Measurements from ENCODE around the gene TMTC1. TPM values are rescaled to one million over a fixed set of nuclear protein-coding genes. Genes with fewer than 3 reads are reported as not detected.
"Not testable (repeated sequence)": the region's sequence is repeated elsewhere in the genome, so short reads cannot be mapped to it uniquely, and the experiment has no call there.

TMTC1 gene
- total and polyA plus RNA-seq, 2 donors, result 5.4 to 9.3 TPM

- H3K36me3 ChIP-seq (ENCODE audit: control insufficient read depth in 2 of 2, insufficient read depth in 2 of 2, low read length in 1 of 2), result no peaks in the 10 kb centered on the region
- no peak for DNase-seq (ENCODE audit: low read depth in 6 of 9, low spot score in 9 of 9)
- H3K27ac ChIP-seq (ENCODE audit: low read depth in 1 of 2, low read length in 1 of 2), result no peak overlapping the region
- H3K9me3 ChIP-seq (ENCODE audit: control insufficient read depth in 2 of 2, insufficient read depth in 1 of 2, low read length in 1 of 2), result no peaks in the 10 kb centered on the region
- H3K27me3 ChIP-seq (ENCODE audit: control insufficient read depth in 2 of 2, insufficient read depth in 1 of 2, low read length in 1 of 2), result no peaks in the 10 kb centered on the region
- 62% methylated on average over 3 of the region's 3 CpGs for WGBS
- H3K4me3 ChIP-seq (ENCODE audit: low read length in 2 of 2), result no peak overlapping the region
- H3K4me1 ChIP-seq (ENCODE audit: control insufficient read depth in 2 of 2, insufficient read depth in 2 of 2, low read length in 2 of 2), result no peaks in the 10 kb centered on the region
These were observed 149.7 kb downstream of the TMTC1 start for GRCh38 chr12:29634057-29634456.

- 21% methylated on average over 1 of the region's 1 CpG for WGBS
- H3K4me3 ChIP-seq (ENCODE audit: low read length in 2 of 2); H3K27ac ChIP-seq (ENCODE audit: low read depth in 1 of 2, low read length in 1 of 2); DNase-seq (ENCODE audit: low read depth in 6 of 9, low spot score in 9 of 9); H3K9me3 ChIP-seq (ENCODE audit: control insufficient read depth in 2 of 2, insufficient read depth in 1 of 2, low read length in 1 of 2); H3K27me3 ChIP-seq (ENCODE audit: control insufficient read depth in 2 of 2, insufficient read depth in 1 of 2, low read length in 1 of 2); H3K36me3 ChIP-seq (ENCODE audit: control insufficient read depth in 2 of 2, insufficient read depth in 2 of 2, low read length in 1 of 2); H3K4me1 ChIP-seq (ENCODE audit: control insufficient read depth in 2 of 2, insufficient read depth in 2 of 2, low read length in 2 of 2): not testable (repeated sequence)
These were observed 153.6 kb downstream of the TMTC1 start for GRCh38 chr12:29630164-29630563.

- no peak for DNase-seq (ENCODE audit: low read depth in 6 of 9, low spot score in 9 of 9)
- Histone ChIP-seq H3K4me1 (ENCODE audit: control insufficient read depth in 2 of 2, insufficient read depth in 2 of 2, low read length in 2 of 2) (no peaks in the 10 kb centered on the region), H3K9me3 (ENCODE audit: control insufficient read depth in 2 of 2, insufficient read depth in 1 of 2, low read length in 1 of 2) (no peaks in the 10 kb centered on the region), H3K4me3 (ENCODE audit: low read length in 2 of 2) (no peak overlapping the region), H3K27ac (ENCODE audit: low read depth in 1 of 2, low read length in 1 of 2) (no peak overlapping the region), H3K27me3 (ENCODE audit: control insufficient read depth in 2 of 2, insufficient read depth in 1 of 2, low read length in 1 of 2) (no peaks in the 10 kb centered on the region), H3K36me3 (ENCODE audit: control insufficient read depth in 2 of 2, insufficient read depth in 2 of 2, low read length in 1 of 2) (no peaks in the 10 kb centered on the region)
- WGBS, result 100% methylated on average over 1 of the region's 1 CpG
These were observed 156.5 kb downstream of the TMTC1 start for GRCh38 chr12:29627221-29627620.

- H3K27me3 ChIP-seq (ENCODE audit: control insufficient read depth in 2 of 2, insufficient read depth in 1 of 2, low read length in 1 of 2), result no peaks in the 10 kb centered on the region
- H3K4me3 ChIP-seq (ENCODE audit: low read length in 2 of 2), result no peak overlapping the region
- H3K9me3 ChIP-seq (ENCODE audit: control insufficient read depth in 2 of 2, insufficient read depth in 1 of 2, low read length in 1 of 2), result no peaks in the 10 kb centered on the region
- no peaks in the 10 kb centered on the region for H3K4me1 ChIP-seq (ENCODE audit: control insufficient read depth in 2 of 2, insufficient read depth in 2 of 2, low read length in 2 of 2)
- H3K27ac ChIP-seq (ENCODE audit: low read depth in 1 of 2, low read length in 1 of 2), result peak overlapping the region in 1 of 2 donors; percentile 50
- no peak for DNase-seq (ENCODE audit: low read depth in 6 of 9, low spot score in 9 of 9)
- no peaks in the 10 kb centered on the region for H3K36me3 ChIP-seq (ENCODE audit: control insufficient read depth in 2 of 2, insufficient read depth in 2 of 2, low read length in 1 of 2)
- 70% methylated on average over 2 of the region's 2 CpGs for WGBS
These were observed 158.3 kb downstream of the TMTC1 start for GRCh38 chr12:29625359-29625953.

- Histone ChIP-seq H3K9me3 (ENCODE audit: control insufficient read depth in 2 of 2, insufficient read depth in 1 of 2, low read length in 1 of 2) (no peaks in the 10 kb centered on the region), H3K4me3 (ENCODE audit: low read length in 2 of 2) (no peak overlapping the region)
- 95% methylated on average over 1 of the region's 1 CpG for WGBS
These were observed 161.5 kb downstream of the TMTC1 start for GRCh38 chr12:29622251-29622650.

GRCh38 chr12:29620030-29620429, 163.7 kb downstream of the TMTC1 start:
- Histone ChIP-seq H3K4me3 (ENCODE audit: low read length in 2 of 2) (no peak overlapping the region), H3K27ac (ENCODE audit: low read depth in 1 of 2, low read length in 1 of 2) (no peak overlapping the region), H3K9me3 (ENCODE audit: control insufficient read depth in 2 of 2, insufficient read depth in 1 of 2, low read length in 1 of 2) (no peaks in the 10 kb centered on the region), H3K36me3 (ENCODE audit: control insufficient read depth in 2 of 2, insufficient read depth in 2 of 2, low read length in 1 of 2) (no peaks in the 10 kb centered on the region), H3K27me3 (ENCODE audit: control insufficient read depth in 2 of 2, insufficient read depth in 1 of 2, low read length in 1 of 2) (no peaks in the 10 kb centered on the region), H3K4me1 (ENCODE audit: control insufficient read depth in 2 of 2, insufficient read depth in 2 of 2, low read length in 2 of 2) (peaks cover 0 to 6% of the 10 kb centered on the region in 2 donors)
- peak in 4 of 9 donors; percentile 13 to 43 (median 16) for DNase-seq (ENCODE audit: low read depth in 6 of 9, low spot score in 9 of 9)
- 97% methylated on average over 1 of the region's 1 CpG for whole genome bisulfite sequencing

More at GRCh38 chr12:29622251-29622650, 161.5 kb downstream of the TMTC1 start:
- peaks cover 0 to 6% of the 10 kb centered on the region in 2 donors for H3K4me1 ChIP-seq (ENCODE audit: control insufficient read depth in 2 of 2, insufficient read depth in 2 of 2, low read length in 2 of 2)
- no peaks in the 10 kb centered on the region for H3K27me3 ChIP-seq (ENCODE audit: control insufficient read depth in 2 of 2, insufficient read depth in 1 of 2, low read length in 1 of 2)
- no peaks in the 10 kb centered on the region for H3K36me3 ChIP-seq (ENCODE audit: control insufficient read depth in 2 of 2, insufficient read depth in 2 of 2, low read length in 1 of 2)
- DNase-seq (ENCODE audit: low read depth in 6 of 9, low spot score in 9 of 9), result no peak
- no peak overlapping the region for H3K27ac ChIP-seq (ENCODE audit: low read depth in 1 of 2, low read length in 1 of 2)

- Histone ChIP-seq H3K36me3 (ENCODE audit: control insufficient read depth in 2 of 2, insufficient read depth in 2 of 2, low read length in 1 of 2) (no peaks in the 10 kb centered on the region), H3K27ac (ENCODE audit: low read depth in 1 of 2, low read length in 1 of 2) (no peak overlapping the region), H3K9me3 (ENCODE audit: control insufficient read depth in 2 of 2, insufficient read depth in 1 of 2, low read length in 1 of 2) (no peaks in the 10 kb centered on the region), H3K4me1 (ENCODE audit: control insufficient read depth in 2 of 2, insufficient read depth in 2 of 2, low read length in 2 of 2) (peaks cover 0 to 6% of the 10 kb centered on the region in 2 donors), H3K27me3 (ENCODE audit: control insufficient read depth in 2 of 2, insufficient read depth in 1 of 2, low read length in 1 of 2) (no peaks in the 10 kb centered on the region), H3K4me3 (ENCODE audit: low read length in 2 of 2) (no peak overlapping the region)
- DNase-seq (ENCODE audit: low read depth in 6 of 9, low spot score in 9 of 9), result no peak
- 50% methylated on average over 1 of the region's 1 CpG for WGBS
These were observed 166.3 kb downstream of the TMTC1 start for GRCh38 chr12:29617407-29617803.

GRCh38 chr12:29616664-29617406, 166.9 kb downstream of the TMTC1 start:
- no peaks in the 10 kb centered on the region for H3K9me3 ChIP-seq (ENCODE audit: control insufficient read depth in 2 of 2, insufficient read depth in 1 of 2, low read length in 1 of 2)
- no peak overlapping the region for H3K27ac ChIP-seq (ENCODE audit: low read depth in 1 of 2, low read length in 1 of 2)
- H3K27me3 ChIP-seq (ENCODE audit: control insufficient read depth in 2 of 2, insufficient read depth in 1 of 2, low read length in 1 of 2), result no peaks in the 10 kb centered on the region
- no peak overlapping the region for H3K4me3 ChIP-seq (ENCODE audit: low read length in 2 of 2)
- DNase-seq (ENCODE audit: low read depth in 6 of 9, low spot score in 9 of 9), result no peak
- no peaks in the 10 kb centered on the region for H3K36me3 ChIP-seq (ENCODE audit: control insufficient read depth in 2 of 2, insufficient read depth in 2 of 2, low read length in 1 of 2)
- H3K4me1 ChIP-seq (ENCODE audit: control insufficient read depth in 2 of 2, insufficient read depth in 2 of 2, low read length in 2 of 2), result peaks cover 0 to 6% of the 10 kb centered on the region in 2 donors
- WGBS, result 94% methylated on average over 6 of the region's 6 CpGs

- DNase-seq (ENCODE audit: low read depth in 6 of 9, low spot score in 9 of 9), result no peak
- Histone ChIP-seq H3K27ac (ENCODE audit: low read depth in 1 of 2, low read length in 1 of 2) (no peak overlapping the region), H3K4me3 (ENCODE audit: low read length in 2 of 2) (no peak overlapping the region), H3K4me1 (ENCODE audit: control insufficient read depth in 2 of 2, insufficient read depth in 2 of 2, low read length in 2 of 2) (peaks cover 0 to 3% of the 10 kb centered on the region in 2 donors), H3K9me3 (ENCODE audit: control insufficient read depth in 2 of 2, insufficient read depth in 1 of 2, low read length in 1 of 2) (no peaks in the 10 kb centered on the region), H3K27me3 (ENCODE audit: control insufficient read depth in 2 of 2, insufficient read depth in 1 of 2, low read length in 1 of 2) (no peaks in the 10 kb centered on the region), H3K36me3 (ENCODE audit: control insufficient read depth in 2 of 2, insufficient read depth in 2 of 2, low read length in 1 of 2) (no peaks in the 10 kb centered on the region)
- WGBS, result 92% methylated on average over 2 of the region's 2 CpGs
These were observed 168.9 kb downstream of the TMTC1 start for GRCh38 chr12:29614694-29615325.
